HG03135 (cell line): Measurements from ENCODE around the gene ERICH3.

Experiments used
- ATAC-seq: cut with Tn5 transposase; IDR thresholded peaks from one replicate; pipeline ENCODE4 v1.9.1; 2021; ENCODE audit warnings: mild to moderate bottlenecking, moderate library complexity; ENCODE audit not compliant: unreplicated experiment

The ERICH3 gene

DNA sequence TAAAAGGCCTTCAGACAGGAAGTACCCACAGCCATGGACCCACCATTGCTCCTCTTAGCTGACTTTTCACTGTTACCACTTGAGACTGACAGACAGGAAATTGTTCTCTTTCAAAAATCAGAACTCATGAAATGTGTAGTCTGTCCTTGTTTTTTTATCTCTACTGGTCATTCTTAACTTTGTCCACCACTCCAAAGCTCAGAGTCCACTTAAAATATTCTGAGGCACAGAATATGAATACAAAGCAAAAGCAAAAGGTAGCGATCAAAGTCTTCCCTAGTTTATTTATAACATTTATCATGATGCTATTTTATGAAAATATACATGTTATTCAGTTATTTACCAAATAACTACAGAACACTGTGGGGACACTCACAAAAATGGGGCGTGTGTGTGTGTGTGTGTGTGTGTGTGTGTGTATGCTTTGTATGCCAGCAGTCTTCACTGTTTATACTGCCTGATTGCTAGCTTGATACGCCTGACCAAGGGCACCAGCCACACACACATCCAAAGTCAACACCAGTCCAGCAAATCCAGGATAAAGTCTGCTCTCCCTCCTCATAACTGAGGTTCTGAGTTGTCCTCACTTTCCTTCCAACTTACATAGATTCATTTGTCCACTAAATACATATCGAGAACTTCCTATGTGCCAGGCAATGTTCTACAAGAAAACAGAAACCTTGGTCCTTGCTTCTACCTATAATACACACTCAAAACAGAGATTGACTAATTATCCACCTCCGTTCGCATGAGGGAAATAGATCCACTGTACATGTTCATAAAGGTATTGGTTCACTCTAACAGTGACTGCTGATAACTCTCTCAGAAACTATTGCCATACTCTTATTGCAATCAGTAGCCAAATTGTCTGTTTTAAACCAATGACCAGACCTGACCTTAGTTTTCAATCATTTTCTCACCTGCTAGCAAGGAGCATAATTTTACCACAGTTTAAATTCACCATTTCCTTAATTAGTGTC lies 79.4 kb downstream of the ERICH3 start:
- no peak for ATAC-seq

DNA sequence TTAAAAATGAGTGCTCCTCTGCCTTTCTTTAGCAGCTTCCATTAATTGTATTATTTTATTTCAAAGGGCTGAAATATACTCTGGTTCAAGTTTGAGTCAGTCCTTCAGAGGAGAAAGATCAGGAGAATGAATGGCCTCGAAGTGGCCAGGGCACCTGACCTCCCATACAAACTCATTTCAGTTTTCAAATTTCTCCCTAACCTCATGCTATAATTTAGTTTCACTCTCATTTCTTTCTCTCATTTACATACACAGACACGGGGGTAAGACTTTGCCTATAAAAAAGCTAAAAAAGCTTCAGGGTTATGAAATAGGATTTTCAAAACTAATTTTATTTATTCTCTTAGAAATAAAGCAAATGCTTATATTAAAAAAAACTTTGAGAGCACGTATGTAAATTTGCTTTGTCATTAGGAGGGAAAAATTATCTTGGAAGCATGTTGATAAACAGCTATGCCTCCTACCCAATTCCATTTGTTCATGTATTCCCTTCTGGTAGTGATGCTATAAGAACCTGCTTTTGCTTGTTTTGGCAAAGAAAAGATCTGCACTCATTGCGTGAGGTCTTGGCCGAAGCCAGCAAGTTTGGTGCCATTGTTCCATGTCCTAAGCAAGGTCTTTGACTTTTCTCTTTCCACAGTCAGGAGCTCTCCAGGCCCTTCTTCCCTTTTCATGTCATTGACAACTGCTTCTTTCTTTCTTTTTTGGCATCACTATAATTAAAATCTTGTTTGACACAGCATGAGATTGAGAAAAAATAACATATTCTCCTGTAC lies 80.8 kb downstream of the ERICH3 start:
- ATAC-seq: no peak

DNA sequence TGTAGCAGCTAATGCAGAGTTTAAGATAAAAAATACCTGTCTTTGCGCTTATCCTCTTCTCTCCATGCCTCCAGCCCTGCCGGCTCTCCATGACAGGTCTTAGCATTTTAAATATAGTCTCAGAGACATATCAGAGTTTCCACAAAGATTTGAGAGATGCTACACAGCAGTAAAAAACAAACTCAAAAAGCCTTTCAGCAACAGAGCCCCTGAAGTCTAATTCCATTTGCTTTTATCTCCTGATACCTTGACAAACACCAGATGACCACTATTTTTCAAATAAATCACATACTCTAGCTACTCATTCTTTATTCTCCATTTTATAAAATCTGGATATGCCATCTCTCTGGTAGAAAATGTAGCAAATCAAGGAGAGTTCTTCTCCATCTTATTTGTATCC lies 81.6 kb downstream of the ERICH3 start:
- no peak for ATAC-seq

DNA sequence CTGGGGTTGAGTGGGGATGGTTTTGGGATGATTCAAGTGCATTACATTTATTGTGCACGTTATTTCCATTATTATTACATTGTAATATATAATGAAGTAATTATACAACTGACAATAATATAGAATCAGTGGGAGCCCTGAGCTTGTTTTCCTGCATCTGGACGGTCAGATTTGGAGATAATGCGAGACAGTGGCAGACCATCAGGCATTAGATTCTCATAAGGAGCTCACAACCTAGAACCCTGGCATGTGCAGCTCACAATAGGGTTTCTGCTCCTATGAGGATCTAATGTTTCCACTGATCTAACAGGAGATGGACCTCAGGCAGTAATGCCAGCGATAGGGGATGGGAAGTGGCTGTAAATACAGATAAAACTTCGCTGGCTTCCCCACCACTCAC lies 83.3 kb downstream of the ERICH3 start:
- no peak for ATAC-seq

DNA sequence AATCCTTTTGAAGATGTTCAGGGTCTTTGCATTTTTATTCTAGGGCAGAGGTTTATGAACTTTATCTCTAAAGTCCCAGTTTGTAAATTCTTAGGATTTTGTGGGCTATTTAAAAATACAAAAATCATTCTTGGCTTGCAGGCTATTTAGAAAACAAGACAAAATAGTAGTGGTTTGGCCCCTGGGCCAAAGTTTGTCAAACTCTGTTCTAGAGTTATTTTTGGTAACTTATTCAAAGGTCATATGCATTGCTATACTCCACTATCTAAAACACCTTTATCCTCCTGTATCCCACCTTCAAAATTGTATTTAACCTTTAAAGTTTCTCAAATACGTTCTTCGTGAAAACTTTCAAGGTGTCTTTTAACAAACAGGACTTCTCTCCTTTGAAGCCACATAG lies 85.7 kb downstream of the ERICH3 start:
- no peak for ATAC-seq

DNA sequence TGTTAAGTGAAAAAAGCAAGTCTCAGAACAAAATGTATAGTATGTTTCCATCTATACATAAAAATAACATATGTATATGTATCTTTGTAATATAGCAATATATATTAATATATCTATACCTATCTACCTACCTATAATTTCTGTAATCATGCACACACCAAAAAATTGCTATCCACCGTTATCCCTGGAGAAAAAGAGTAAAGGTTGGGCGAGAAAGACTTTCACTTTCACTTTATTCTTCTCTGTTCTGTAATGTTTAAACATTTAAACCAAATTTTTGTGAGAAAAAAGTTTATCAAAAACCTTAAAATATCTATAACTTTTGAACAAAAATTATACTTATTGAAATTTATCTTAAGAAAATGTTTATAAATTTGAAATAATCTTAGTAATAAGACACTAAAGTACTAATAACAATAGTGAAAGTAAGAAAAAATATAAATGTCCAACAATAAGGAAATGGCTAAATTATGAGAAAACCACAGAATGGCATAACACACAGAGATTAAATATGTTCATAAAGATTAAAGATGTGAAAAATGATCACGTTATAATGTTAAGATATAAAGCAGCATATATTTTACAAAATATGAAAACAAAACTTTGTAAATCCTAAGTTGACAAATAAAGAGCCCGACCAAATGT lies 87.2 kb downstream of the ERICH3 start:
- no peak for ATAC-seq

DNA sequence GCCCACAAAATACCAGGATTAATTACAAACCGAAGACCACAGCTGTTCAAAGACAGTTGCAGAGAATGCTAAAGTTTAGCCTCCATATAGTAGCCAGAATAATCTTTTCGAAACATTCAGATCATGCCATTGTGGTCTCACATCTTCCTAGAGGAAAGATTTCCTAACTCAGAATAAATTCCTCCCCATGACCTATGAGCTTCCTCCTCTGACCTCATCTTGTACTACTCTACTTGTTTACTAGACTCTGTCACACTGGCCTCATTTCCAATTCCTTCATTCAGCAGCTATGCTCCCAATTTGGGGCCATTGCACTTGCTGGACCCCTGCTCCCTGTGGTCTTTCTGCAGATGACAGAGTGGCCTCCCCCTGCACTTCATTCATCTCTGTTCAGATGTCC lies 89.4 kb downstream of the ERICH3 start:
- ATAC-seq: no peak

DNA sequence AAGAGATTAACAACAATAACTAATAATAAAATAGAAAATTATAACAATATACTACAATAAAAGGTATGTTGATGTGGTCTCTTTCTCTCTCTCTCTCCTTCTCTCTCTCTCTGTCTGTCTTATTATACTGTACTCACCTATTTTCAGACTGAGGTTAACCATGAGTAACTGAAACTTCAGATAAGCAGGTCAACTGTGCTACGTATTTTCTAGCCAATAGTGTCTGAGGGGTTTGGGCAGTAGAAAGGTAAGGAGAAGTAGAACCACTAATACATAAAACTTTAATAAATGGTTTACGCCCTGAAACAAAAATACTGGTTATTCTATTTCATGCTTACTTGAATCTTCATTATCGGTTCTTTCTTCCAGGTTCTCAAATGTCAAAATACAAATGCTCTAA lies 90.2 kb downstream of the ERICH3 start:
- no peak for ATAC-seq

DNA sequence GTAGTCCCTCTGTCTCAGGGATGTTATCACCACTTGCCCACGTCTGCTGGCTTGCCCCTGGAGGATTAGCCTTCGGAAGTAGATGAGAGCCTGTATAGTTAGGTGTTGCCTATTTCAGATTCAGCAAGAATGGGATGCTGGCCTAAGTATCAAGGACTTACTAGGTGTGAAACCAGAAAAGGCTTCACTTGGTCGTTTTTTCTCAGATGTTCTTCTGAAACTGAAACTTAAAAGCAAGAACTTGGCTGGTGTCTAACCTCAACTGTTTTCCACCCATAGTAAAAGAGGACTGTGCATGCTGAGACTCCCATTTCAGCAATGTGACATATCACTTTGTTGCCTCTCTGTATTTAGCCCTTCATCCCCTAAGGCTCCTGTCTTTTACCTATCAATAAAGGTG lies 94.2 kb downstream of the ERICH3 start:
- ATAC-seq: peak; percentile 98

DNA sequence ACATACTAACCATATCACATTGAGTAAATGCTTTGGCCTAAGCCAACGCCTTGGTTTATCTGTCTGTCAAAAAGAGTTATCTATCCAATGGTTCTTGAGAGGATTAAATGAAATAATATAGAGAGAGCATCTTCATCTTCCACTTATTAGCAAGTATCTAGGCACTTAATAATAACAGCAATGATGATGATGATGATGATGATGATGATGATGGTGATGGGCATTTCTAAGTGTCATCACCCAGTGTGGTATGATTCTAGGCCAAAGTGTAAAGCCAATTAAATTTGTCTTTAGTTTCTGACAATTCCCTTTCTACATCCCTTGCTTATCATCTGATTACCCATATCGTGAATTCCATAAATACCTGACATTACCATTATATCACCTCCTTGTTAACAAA lies 95.5 kb downstream of the ERICH3 start:
- ATAC-seq: no peak

DNA sequence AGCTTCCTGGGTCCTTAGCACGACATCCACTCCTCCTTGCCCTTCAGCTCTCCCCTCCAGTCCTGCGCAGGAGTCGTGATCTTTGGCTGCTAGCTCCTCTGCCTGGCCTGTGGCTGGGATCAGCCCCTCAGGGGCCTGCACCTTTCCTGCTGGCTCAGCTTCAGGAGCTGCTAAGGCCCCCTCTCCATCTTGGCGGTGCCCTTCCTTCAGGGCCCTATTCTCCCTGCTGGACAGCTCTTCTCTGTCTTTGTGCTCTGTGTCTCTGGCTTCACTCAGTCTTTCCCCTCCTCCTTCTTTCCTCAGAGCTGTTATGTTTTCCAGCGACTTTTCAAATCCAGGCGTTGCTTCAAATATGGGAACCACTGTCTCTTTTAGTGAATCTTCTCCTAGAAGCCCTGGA lies 101.7 kb downstream of the ERICH3 start:
- no peak for ATAC-seq

DNA sequence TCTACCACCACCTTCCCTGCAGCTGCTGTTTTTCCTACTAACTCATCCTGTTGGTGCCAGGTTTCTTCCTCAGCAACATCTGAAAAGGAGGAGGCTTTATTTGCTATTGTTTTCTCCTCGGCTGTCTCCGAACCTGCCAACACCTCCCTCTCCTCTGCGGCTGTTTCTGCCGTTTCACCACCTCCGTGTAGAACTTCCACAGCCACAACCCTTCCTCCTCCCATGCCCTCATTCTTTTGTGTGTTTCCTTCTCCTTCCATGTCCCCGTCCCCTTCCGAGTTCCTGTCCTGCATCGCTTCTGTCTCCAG lies 102.1 kb downstream of the ERICH3 start:
- no peak for ATAC-seq

DNA sequence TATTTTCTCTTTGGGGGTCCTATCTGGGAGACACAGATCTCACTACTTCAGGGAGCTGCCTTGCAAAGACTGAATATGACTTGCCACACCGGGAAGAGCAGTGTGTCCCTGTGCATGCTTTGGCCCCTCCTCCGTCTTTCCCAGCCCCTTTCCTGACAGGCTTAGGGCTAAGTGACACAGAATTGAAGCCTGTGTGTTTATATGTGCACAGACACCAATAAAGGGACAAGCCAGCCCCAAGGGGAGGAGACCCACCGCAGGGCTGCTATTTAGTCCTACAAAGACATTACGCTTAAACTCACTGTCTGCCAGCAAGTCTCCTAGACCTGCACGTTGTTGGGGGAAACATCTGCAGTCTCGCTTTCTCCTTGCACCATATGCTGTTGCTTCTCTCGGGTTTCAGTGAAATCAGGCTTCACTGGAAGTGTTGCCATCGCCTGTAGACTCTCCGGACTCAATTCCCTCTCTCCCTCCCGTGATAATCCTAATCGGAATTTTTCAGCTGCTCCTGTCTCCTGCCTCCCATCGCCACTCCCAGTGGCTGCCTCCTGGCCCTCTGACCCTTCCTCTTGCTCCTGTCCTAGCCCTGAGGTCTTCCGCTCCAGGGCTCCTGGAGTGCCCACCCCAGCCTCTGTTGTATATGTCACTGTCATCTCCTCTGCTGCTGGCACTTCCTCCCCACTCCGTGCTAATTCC lies 102.6 kb downstream of the ERICH3 start:
- no peak for ATAC-seq

DNA sequence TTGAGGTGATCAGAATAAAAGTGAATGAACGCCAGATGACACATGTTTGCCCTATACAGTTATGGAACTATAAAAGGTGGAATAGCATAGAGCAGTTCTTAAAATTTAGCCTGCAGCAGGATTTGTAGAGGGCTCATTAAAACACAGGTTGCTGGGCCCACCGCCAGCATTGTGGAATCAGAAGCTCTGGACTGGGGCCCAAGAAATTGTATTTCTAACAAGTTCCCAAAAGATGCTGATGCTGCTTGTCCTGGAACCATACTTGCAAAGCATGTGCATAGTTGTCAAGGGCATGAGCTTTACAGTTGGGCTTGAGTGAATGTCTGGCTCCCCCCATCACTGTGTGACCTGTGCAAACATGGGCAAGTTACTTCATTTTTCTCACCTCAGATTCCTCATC lies 123.7 kb downstream of the ERICH3 start:
- no peak for ATAC-seq

DNA sequence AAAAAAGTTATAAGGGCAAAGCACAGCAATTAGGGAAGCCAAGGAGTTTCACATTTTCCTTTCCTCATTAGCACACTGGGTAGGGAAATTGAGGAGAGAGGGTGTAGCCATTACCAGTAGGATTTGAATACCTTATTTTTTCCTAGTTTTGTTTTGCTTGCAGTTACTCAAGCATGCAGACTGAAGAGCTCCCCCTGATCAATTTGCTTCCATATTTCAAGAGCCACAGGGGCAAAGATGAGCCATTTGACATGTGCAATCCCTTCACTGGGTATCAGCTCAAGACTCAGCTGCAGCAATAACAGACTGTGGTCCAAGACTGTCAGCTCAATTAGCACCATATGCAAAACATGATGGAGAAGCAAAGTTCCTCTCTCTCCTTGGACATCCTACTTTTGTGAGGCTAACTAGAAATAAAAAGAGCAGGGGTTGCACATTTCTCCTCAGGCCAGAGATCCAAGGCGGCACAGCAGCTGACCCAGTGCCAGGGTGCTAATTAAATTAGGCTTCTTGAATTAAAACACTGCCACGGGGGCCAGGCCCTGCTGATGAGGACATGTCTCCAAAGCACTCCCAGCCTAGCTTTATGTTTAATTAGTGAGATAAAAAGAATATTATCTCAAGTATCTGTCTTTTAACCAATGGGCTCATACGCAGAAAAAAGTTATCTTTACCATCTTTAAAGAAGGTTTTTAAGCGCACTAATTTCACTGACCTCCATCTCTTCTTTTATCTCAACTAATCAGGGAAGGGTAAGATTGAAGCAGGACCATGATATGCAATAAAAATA lies 124.4 kb downstream of the ERICH3 start:
- ATAC-seq: no peak

DNA sequence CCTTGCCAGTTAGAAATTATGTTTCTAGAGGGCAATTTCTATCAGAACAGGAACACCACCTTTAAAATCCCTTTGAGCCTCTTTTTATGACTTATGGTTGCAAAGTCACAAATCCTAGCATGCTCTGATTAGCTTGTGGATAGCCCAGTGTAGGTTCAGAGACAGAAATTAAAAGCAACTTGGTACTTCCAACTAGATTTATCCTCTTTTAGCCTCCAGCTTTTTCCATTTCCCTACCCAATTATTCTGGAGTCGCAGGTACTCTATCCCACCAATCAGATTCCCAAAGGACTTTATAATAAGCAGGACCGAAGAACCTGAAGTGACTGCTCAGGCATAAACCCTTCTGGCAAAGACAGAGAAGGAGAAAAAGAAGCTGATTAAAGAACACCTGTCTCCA lies 127.8 kb downstream of the ERICH3 start:
- no peak for ATAC-seq

DNA sequence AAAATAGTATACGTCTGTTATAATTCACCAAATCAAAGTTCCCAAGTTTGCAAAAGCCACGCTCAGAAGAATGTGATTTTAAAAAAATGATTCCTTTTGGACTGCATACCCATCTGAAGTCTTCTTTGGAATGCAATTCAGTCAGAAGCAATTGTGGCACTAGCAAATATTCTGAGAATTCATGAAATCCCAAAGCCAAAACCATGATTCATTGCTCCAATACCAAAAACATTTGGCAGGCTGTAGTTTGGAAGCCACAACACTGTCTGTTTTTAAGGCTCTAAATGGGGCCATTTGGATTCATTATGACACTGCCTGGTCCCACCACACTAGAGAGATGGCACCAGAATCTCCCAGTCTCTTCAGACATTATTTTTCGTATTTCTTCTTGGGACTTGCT lies 139.4 kb downstream of the ERICH3 start:
- no peak for ATAC-seq

DNA sequence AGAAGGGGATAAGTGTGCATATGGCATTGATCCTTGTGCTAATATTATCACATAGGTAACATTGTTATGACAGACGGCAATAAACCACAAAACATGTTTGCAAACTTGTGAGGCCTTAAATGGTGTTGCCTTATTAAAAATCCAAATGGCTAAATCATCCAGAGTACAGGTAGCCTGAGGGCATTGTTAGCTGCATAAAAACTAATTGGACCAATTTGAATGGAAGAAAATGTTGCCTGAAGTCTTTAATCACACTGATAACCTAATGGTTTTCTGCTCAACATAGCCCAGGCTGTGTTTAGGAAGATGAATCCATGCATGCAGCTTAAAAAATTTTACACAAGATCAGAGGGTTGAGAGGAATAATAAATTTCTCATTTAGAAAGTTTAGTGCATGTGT lies 141.8 kb downstream of the ERICH3 start:
- ATAC-seq: no peak

DNA sequence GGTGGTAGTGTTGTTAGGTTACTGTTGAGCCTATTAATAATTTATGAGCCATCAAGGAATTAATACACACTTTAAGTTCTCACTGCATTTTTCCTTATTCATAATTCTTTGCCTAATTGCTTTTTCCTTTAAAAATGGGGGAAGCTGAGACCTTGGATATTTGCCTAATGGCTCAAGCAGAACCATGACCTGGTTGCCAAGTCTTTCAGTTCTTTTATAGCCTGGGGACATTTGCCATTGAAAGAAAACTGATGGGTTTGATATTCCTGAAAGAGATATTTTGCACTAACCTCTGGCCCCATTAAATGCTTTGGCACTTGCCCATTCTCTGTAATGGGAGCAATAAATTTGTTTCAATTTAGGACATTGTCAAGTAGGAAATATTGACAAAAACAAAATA lies 142.7 kb downstream of the ERICH3 start:
- ATAC-seq: no peak

DNA sequence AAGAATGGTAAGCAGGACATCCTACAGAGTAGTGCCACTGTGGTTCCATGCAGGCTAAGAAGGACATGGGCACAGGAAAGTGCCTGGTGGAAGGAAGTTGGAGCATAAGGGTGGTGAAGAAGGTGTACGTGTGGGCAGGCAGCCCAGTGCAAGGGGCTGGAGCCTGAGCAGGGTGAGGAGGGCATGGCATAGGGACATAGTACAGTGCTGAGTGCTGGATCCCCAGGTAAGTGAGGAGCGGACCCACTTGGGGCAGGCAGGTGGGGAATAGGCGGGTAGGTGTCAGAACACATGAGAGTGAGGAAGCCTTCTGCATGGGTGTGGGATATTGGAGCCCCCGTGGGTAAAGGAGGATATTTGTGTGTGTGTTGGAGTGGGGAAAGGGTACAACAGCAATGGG lies 145.5 kb downstream of the ERICH3 start:
- no peak for ATAC-seq
